K562 (cell line): ENCODE data around the gene COL13A1. TPM values are rescaled to one million over a fixed set of nuclear protein-coding genes. Genes with fewer than 3 reads are reported as not detected.

Experiments used
- ATAC-seq: fragments of 200-7000 bp; cut with Tn5 transposase; 3 replicates; pipeline ENCODE4 v1.9.1; 2020; ENCODE audit warnings: moderate library complexity
- BruUV-seq: library from RNA; stranded (reverse); fragments of 400-500 nt; replicated peaks from 2 replicates; lab custom pipeline; 2021; lab: Mats Ljungman, UMichigan
- CTCF ChIA-PET: fragments of 300-600 bp; formaldehyde crosslinking; extraction: SDS; loops from one replicate; lab custom pipeline; 2021; ENCODE audit warnings: low intra/inter-chr PET ratio; lab: Yijun Ruan, JAX
- POLR2A ChIA-PET: fragments of 300-600, 350-650 bp; sonication (Branson Sonifier 250); formaldehyde crosslinking; extraction: SDS; loops from one replicate; lab custom pipeline; 2021; ENCODE audit warnings: antibody characterized with exemption, inconsistent platforms; lab: Yijun Ruan, JAX
- DNase-seq, 4 experiments: peaks; one replicate each; pipeline versions ENCODE4 v3.0.0 to v3.0.0-alpha.2; 2011 to 2018; ENCODE audit warnings: low spot score in 3 of 4, mixed read lengths in 3 of 4; ENCODE audit errors: extremely low read depth in 1 of 4
- FAIRE-seq: peaks from 2 replicates; lab custom pipeline; 2011; peaks lifted over from hg19 to GRCh38; lab: Jason Lieb, UNC
- H2AFZ ChIP-seq: 2 replicates; pipeline ENCODE4 v1.6.0; 2011; ENCODE audit warnings: low read depth, low read length, control low read depth, inconsistent platforms
- H3K27ac ChIP-seq: fragments of 200-600 bp; 3 replicates; pipeline ENCODE4 v1.8.0; 2011; ENCODE audit warnings: low read depth, mild to moderate bottlenecking, control low read depth, inconsistent platforms, low read length, moderate library complexity, mixed read lengths; ENCODE audit errors: extremely low read depth
- H3K27me3 ChIP-seq, 2 experiments: fragments of 300-600 bp in 1 of 2; 2 replicates in 1 of 2; 3 replicates in 1 of 2; pipeline versions ENCODE4 v1.6.0 to v1.8.0; 2011; ENCODE audit warnings: inconsistent platforms in 2 of 2, low read length in 2 of 2, mild to moderate bottlenecking in 1 of 2, mixed read lengths in 1 of 2, moderate library complexity in 1 of 2; ENCODE audit not compliant: control insufficient read depth in 2 of 2, insufficient read depth in 2 of 2
- H3K36me3 ChIP-seq: fragments of 300-600 bp; 3 replicates; pipeline ENCODE4 v1.8.0; 2011; ENCODE audit warnings: mild to moderate bottlenecking, low read length, inconsistent platforms; ENCODE audit not compliant: control insufficient read depth, insufficient read depth
- H3K4me1 ChIP-seq, 2 experiments: fragments of 200-600 bp in 1 of 2; replicated peaks in 1 of 2; 2 replicates in 1 of 2; 3 replicates in 1 of 2; pipeline versions ENCODE4 v1.5.1 to v1.8.0; 2011; ENCODE audit warnings: inconsistent platforms in 2 of 2, low read length in 2 of 2, mild to moderate bottlenecking in 1 of 2, mixed read lengths in 1 of 2, moderate library complexity in 1 of 2; ENCODE audit not compliant: control insufficient read depth in 2 of 2, insufficient read depth in 2 of 2
- H3K4me2 ChIP-seq: 2 replicates; pipeline ENCODE4 v1.6.1; 2011; ENCODE audit warnings: low read length, control low read depth, inconsistent platforms, mixed read lengths; ENCODE audit not compliant: insufficient read depth
- H3K4me3 ChIP-seq: fragments of 200-600 bp; sonication (generic), shearing (Covaris generic); 2 replicates; pipeline ENCODE4 v1.5.1; 2016; ENCODE audit warnings: control low read depth, inconsistent platforms
- H3K79me2 ChIP-seq: fragments of 200-600 bp; 3 replicates; pipeline ENCODE4 v1.8.0; 2011; ENCODE audit warnings: low read length, inconsistent platforms; ENCODE audit not compliant: control insufficient read depth, insufficient read depth
- H3K9ac ChIP-seq, 2 experiments: 2 replicates each; pipeline versions ENCODE4 v1.6.0 to v1.6.1; 2011; ENCODE audit warnings: low read depth in 2 of 2, low read length in 2 of 2, control low read depth in 1 of 2, inconsistent platforms in 1 of 2, mild to moderate bottlenecking in 1 of 2, mixed read lengths in 1 of 2; ENCODE audit not compliant: insufficient read depth in 1 of 2
- H3K9me1 ChIP-seq: one replicate; pipeline ENCODE4 v1.6.0; 2011; ENCODE audit warnings: inconsistent platforms, mild to moderate bottlenecking, low read length, moderate library complexity; ENCODE audit not compliant: control insufficient read depth, insufficient read depth
- H3K9me3 ChIP-seq: replicated peaks from 2 replicates; pipeline ENCODE4 v1.5.1; 2011; ENCODE audit warnings: low read depth, low read length, inconsistent platforms; ENCODE audit not compliant: control insufficient read depth, insufficient read depth
- H4K20me1 ChIP-seq: replicated peaks from 2 replicates; pipeline ENCODE4 v1.6.1; 2011; ENCODE audit warnings: low read length, inconsistent platforms, mixed read lengths; ENCODE audit not compliant: control insufficient read depth, insufficient read depth
- ARID2 ChIP-seq: fragments of 450-650 bp; IDR thresholded peaks from 2 replicates; pipeline ENCODE4 v1.6.1; 2017; ENCODE audit warnings: antibody characterized with exemption, mild to moderate bottlenecking
- C11orf30 ChIP-seq: fragments of 450-650 bp; IDR thresholded peaks from 2 replicates; pipeline ENCODE4 v1.6.1; 2016; ENCODE audit warnings: low read depth, mild to moderate bottlenecking
- CBX5 ChIP-seq: IDR thresholded peaks from 2 replicates; pipeline ENCODE4 v1.6.1; 2014; ENCODE audit warnings: low read depth, borderline replicate concordance
- CTCF ChIP-seq, 3 experiments: IDR thresholded peaks in 2 of 3; conservative IDR thresholded peaks in 1 of 3; 2 replicates each; pipeline ENCODE4 v1.5.1; 2011 to 2012; ENCODE audit warnings: low read length in 3 of 3, mild to moderate bottlenecking in 3 of 3, control low read depth in 2 of 3, improper control_type of control experiment in 1 of 3, inconsistent platforms in 1 of 3, low read depth in 1 of 3, mixed read lengths in 1 of 3, moderate library complexity in 1 of 3; ENCODE audit not compliant: insufficient read depth in 2 of 3
- DDX20 ChIP-seq: fragments of 450-650 bp; IDR thresholded peaks from 2 replicates; pipeline ENCODE4 v1.6.1; 2016; ENCODE audit warnings: missing genetic modification characterization, low read depth, mild to moderate bottlenecking, missing compliant biosample characterization, moderate library complexity
- ETS1 ChIP-seq: conservative IDR thresholded peaks from 2 replicates; pipeline ENCODE4 v1.6.1; 2011; ENCODE audit warnings: low read depth, mild to moderate bottlenecking, low read length; ENCODE audit not compliant: control insufficient read depth
- GTF2E2 ChIP-seq: fragments of 200-800 bp; sonication (Bioruptor generic); IDR thresholded peaks from 2 replicates; pipeline ENCODE4 v1.6.1; 2016; ENCODE audit warnings: missing genetic modification characterization, missing compliant biosample characterization
- KLF1 ChIP-seq: fragments of 450-650 bp; IDR thresholded peaks from 2 replicates; pipeline ENCODE4 v1.6.1; 2016; ENCODE audit warnings: missing genetic modification characterization, missing compliant biosample characterization
- NCOA4 ChIP-seq: fragments of 450-650 bp; IDR thresholded peaks from 2 replicates; pipeline ENCODE4 v1.6.1; 2018; ENCODE audit warnings: mild to moderate bottlenecking; ENCODE audit not compliant: partially characterized antibody
- NFRKB ChIP-seq: fragments of 450-650 bp; IDR thresholded peaks from 2 replicates; pipeline ENCODE4 v1.6.1; 2016; ENCODE audit warnings: low read depth
- RAD21 ChIP-seq, 2 experiments: fragments of 250-450 bp in 1 of 2; fragments of 450-650 bp in 1 of 2; sonication (Bioruptor Pico) in 1 of 2; formaldehyde crosslinking in 1 of 2; IDR thresholded peaks in 1 of 2; conservative IDR thresholded peaks in 1 of 2; 2 replicates each; pipeline versions ENCODE4 v1.4.0 to v1.8.0; 2020 to 2022; ENCODE audit warnings: mild to moderate bottlenecking in 2 of 2, moderate library complexity in 1 of 2
- SMARCC2 ChIP-seq: fragments of 450-650 bp; IDR thresholded peaks from 2 replicates; pipeline ENCODE4 v1.6.1; 2017; ENCODE audit warnings: antibody characterized with exemption, moderate library complexity, mild to moderate bottlenecking, low read depth
- SNAPC5 ChIP-seq: fragments of 250-450 bp; sonication (Bioruptor Pico); IDR thresholded peaks from 2 replicates; pipeline ENCODE4 v1.8.0; 2021; ENCODE audit warnings: moderate library complexity, mild to moderate bottlenecking, inconsistent platforms
- ZNF197 ChIP-seq: fragments of 200-800 bp; sonication (Bioruptor generic); IDR thresholded peaks from 2 replicates; pipeline ENCODE4 v1.6.1; 2016; ENCODE audit warnings: low read depth, missing genetic modification characterization, missing compliant biosample characterization
- ZNF695 ChIP-seq: fragments of 450-650 bp; formaldehyde crosslinking; IDR thresholded peaks from 2 replicates; pipeline ENCODE4 v1.4.0; 2020; ENCODE audit warnings: mild to moderate bottlenecking, moderate library complexity
- ZNF740 ChIP-seq, 3 experiments: fragments of 200-800 bp in 1 of 3; sonication (Bioruptor generic) in 1 of 3; sonication (generic) in 1 of 3; formaldehyde crosslinking in 1 of 3; IDR thresholded peaks; 2 replicates each; pipeline versions ENCODE4 v1.6.1 to v1.8.0; 2016 to 2022; ENCODE audit warnings: mild to moderate bottlenecking in 2 of 3, missing compliant biosample characterization in 2 of 3, missing genetic modification characterization in 2 of 3, missing genetic modification reagents in 1 of 3
- ZNF766 ChIP-seq: fragments of 200-800 bp; sonication (Bioruptor generic); conservative IDR thresholded peaks from 2 replicates; pipeline ENCODE4 v1.6.1; 2016; ENCODE audit warnings: missing genetic modification characterization, missing compliant biosample characterization
- WGBS: fragments of 100-300 bp; shearing (Covaris generic); methylation state at CpG from one replicate; pipeline ENCODE4 v1.1.6; 2016; ENCODE audit warnings: low coverage, mixed read lengths; ENCODE audit not compliant: insufficient coverage; ENCODE audit errors: missing lambda C conversion rate; 5-methylcytosine and 5-hydroxymethylcytosine counted together
- in situ Hi-C: fragments of 300-500 bp; cut with MboI; formaldehyde crosslinking; loops from 4 replicates; pipeline ENCODE4 v1.15.0; 2018; ENCODE audit warnings: inconsistent platforms, mixed read lengths
- intact Hi-C: fragments of 100-400 bp; cut with micrococcal nuclease; formaldehyde crosslinking; loops from 2 replicates; pipeline ENCODE4 v1.14.2; 2022
- polyA plus RNA-seq, 8 experiments: library from polyadenylated mRNA; depleted of rRNA in 4 of 8; stranded (reverse) in 5 of 8; unstranded in 3 of 8; fragments of >200 nt; fragmentation: Nextera tagmentation in 2 of 8; fragmentation: Illumina TruSeq in 1 of 8; extraction: Ambion mirVana in 2 of 8; extraction: Trizol in 1 of 8; gene quantifications; 2 replicates each; pipeline versions ENCODE4 v1.2.1 to v1.2.3, GENCODE V29; 2011 to 2014; ENCODE audit warnings: inconsistent platforms in 1 of 8, missing spikeins in 1 of 8
- total RNA-seq, 7 experiments: library from RNA; depleted of rRNA in 6 of 7; stranded (reverse); fragments of >200 nt in 6 of 7; fragmentation: Illumina TruSeq in 2 of 7; extraction: Trizol in 2 of 7; gene quantifications; 2 replicates each; pipeline versions ENCODE4 v1.2.1 to v1.2.3, GENCODE V29; 2011 to 2021; ENCODE audit warnings: low replicate concordance in 1 of 7

Gene COL13A1
- total and polyA plus RNA-seq, 9 of the 15 experiments (the other 6 are each of a cell fraction or from before 2014, with no cell fraction given): not detected

GRCh38 chr10:69786791-69787190 is 14.9 kb upstream of the COL13A1 start (continued):
- TF ChIP-seq ZNF197 (CRISPR knock-in tag) (no peak), ZNF766 (CRISPR knock-in tag) (no peak), SMARCC2 (no peak), CTCF (IDR thresholded peaks at IDR 0.05 in 2 of 3, conservative IDR thresholded peaks at IDR 0.05 in 1 of 3; ENCODE audit: insufficient read depth in 2 of 3, low read depth in 1 of 3, low read length in 3 of 3) (peak; percentile 36 to 54 (median 36); a peak in 3 of 6 replicates), ARID2 (no peak), SNAPC5 (CRISPR knock-in tag) (no peak), NCOA4 (no peak), RAD21 (CRISPR knock-in tag; conservative IDR thresholded peaks at IDR 0.05 in 1 of 2, IDR thresholded peaks at IDR 0.05 in 1 of 2) (peak; percentile 40 to 59)

GRCh38 chr10:69787681-69788080 is 14.0 kb upstream of the COL13A1 start:
- Histone ChIP-seq H3K4me2 (no peak overlapping the region), H3K4me3 (no peak overlapping the region), H4K20me1 (no peaks in the 10 kb centered on the region; the same call in 1 of the 2 replicates), H3K27ac (no peak overlapping the region), H3K36me3 (no peaks in the 10 kb centered on the region), H3K9me3 (no peaks in the 10 kb centered on the region), H3K79me2 (no peaks in the 10 kb centered on the region), H3K27me3 (peaks cover 0 to 17% of the 10 kb centered on the region in 2 experiments; a peak in 1 of 5 replicates)
- under 1% methylated on average over 6 of the region's 6 CpGs for WGBS
- POLR2A ChIA-PET: interaction anchor here (0.6 kb wide), 1 partner anchor 164 kb away, joined by 3 read pairs; no protein-coding TSS in a partner anchor
- FAIRE-seq (no peak), DNase-seq (no peak)
- no TSS peak for BruUV-seq
- intact Hi-C loops: loop anchor here (10.0 kb wide), 1 partner anchor 273 kb away; no protein-coding TSS in a partner anchor
- CTCF ChIA-PET: no interaction called here
- TF ChIP-seq ZNF695 (no peak), ZNF740 (CRISPR knock-in tag; IDR thresholded peaks at IDR 0.05) (no peak), ZNF740 (tag; IDR thresholded peaks at IDR 0.05) (no peak), DDX20 (tag) (no peak), CBX5 (no peak), GTF2E2 (no peak), SMARCC2 (no peak), NFRKB (no peak), ETS1 (no peak), KLF1 (tag) (no peak), C11orf30 (no peak)
- TF ChIP-seq, all 486 proteins: peak for 0
- Histone ChIP-seq H3K9me1 (no peaks in the 10 kb centered on the region), H2AFZ (no peak overlapping the region), H3K9ac (no peak overlapping the region), H3K4me1 (no peaks in the 10 kb centered on the region)
- in situ Hi-C loops: no loop called here
- no peak; the same call in 2 of the 3 replicates for ATAC-seq
